Ovary (tissue), 9 donors: Measurements from ENCODE around the gene GRIK4. TPM values are rescaled to one million over a fixed set of nuclear protein-coding genes. Genes with fewer than 3 reads are reported as not detected.

Source experiments
- DNase-seq, 5 donors: peaks; one replicate each; pipeline ENCODE4 v3.0.0-alpha.2; 2019 to 2020
- H3K27ac ChIP-seq, 2 donors: fragments of 200-600 bp; one replicate each; pipeline versions ENCODE4 v1.5.1 to v1.8.0; 2019 to 2022
- H3K27me3 ChIP-seq: fragments of 200-600 bp; one replicate; pipeline ENCODE4 v1.8.0; 2022
- H3K36me3 ChIP-seq: fragments of 200-600 bp; sonication (generic); one replicate; pipeline ENCODE4 v1.5.1; 2019
- H3K4me1 ChIP-seq: one replicate; pipeline ENCODE4 v1.8.1; 2013; ENCODE audit warnings: mild to moderate bottlenecking, moderate library complexity; ENCODE audit not compliant: insufficient read depth
- H3K4me3 ChIP-seq: fragments of 200-600 bp; sonication (generic); one replicate; pipeline ENCODE4 v1.5.1; 2017
- H3K9me3 ChIP-seq, 2 donors: fragments of 200-600 bp in 1 of 2; sonication (generic) in 1 of 2; one replicate each; pipeline versions ENCODE4 v1.5.1 to v1.8.1; 2013 to 2019; ENCODE audit warnings: mild to moderate bottlenecking in 1 of 2, moderate library complexity in 1 of 2
- CTCF ChIP-seq, 3 donors: fragments of 450-650 bp in 2 of 3; fragments of 200-600 bp in 1 of 3; IDR thresholded peaks; one replicate each; pipeline versions ENCODE4 v1.5.1 to v1.8.0; 2016 to 2022; ENCODE audit warnings: antibody characterized with exemption in 3 of 3, mild to moderate bottlenecking in 1 of 3
- EP300 ChIP-seq: sonication (generic); formaldehyde crosslinking; IDR thresholded peaks from one replicate; pipeline ENCODE4 v1.6.1; 2017; ENCODE audit warnings: antibody characterized with exemption
- POLR2A ChIP-seq: fragments of 450-650 bp; IDR thresholded peaks from one replicate; pipeline ENCODE4 v1.6.1; 2017; ENCODE audit warnings: antibody characterized with exemption, mild to moderate bottlenecking, moderate library complexity
- WGBS, 3 donors: extraction: QIAGEN DNeasy Blood & Tissue Kit in 1 of 3; methylation state at CpG; one replicate each; pipeline versions ENCODE4 v1.1.5 to v1.1.7; 2013 to 2017; 5-methylcytosine and 5-hydroxymethylcytosine counted together
- intact Hi-C, 4 donors: fragments of 100-400 bp; cut with DNase I; formaldehyde crosslinking; loops; one replicate each; pipeline versions ENCODE4 v1.11.0 to v1.15.1; 2022 to 2023
- polyA plus RNA-seq, 2 donors: library from polyadenylated mRNA; stranded (reverse); fragments of 200-250 nt in 1 of 2; fragments of 350-450 nt in 1 of 2; fragmentation: Illumina TruSeq in 1 of 2; extraction: RNeasy Lipid Tissue Mini Kit (QIAGEN cat#74804) in 1 of 2; gene quantifications; one replicate each; pipeline ENCODE4 v1.2.3, GENCODE V29; 2013 to 2014
- total RNA-seq, 7 donors: library from RNA; depleted of rRNA in 2 of 7; stranded (reverse); fragments of >200 nt in 2 of 7; fragmentation: NEBNext Ultra II Directional in 3 of 7; extraction: Animal tissue kit (Norgen Biotek cat#: 25700) in 3 of 7; gene quantifications; one replicate each; pipeline versions ENCODE4 v1.1.0 to v1.2.4, GENCODE V29; 2016 to 2023
- donor health status: DM: no; HTN: no; CAD: no; lungs with moderate emphysema.
- donor health status: DM: no; HTN: no; CAD: no.
- donor health status: Bipolar disorder and iron deficiency.
- donor health status: DM: yes; HTN: yes; CAD: no.
- donor health status: DM: no; HTN: no; CAD: no.
- donor health status: DM: yes; HTN: yes; CAD: no.

The GRIK4 gene
- total and polyA plus RNA-seq, 9 donors = 1.3 to 13.4 (median 2.3) TPM

- no peak for TF ChIP-seq EP300
- no peak for TF ChIP-seq CTCF (IDR thresholded peaks at IDR 0.05)
- no peak for TF ChIP-seq POLR2A
- Histone ChIP-seq H3K4me3 (no peak overlapping the region), H3K27me3 (no peaks in the 10 kb centered on the region), H3K9me3 (no peaks in the 10 kb centered on the region), H3K4me1 (peaks cover 5% of the 10 kb centered on the region), H3K27ac (no peak overlapping the region), H3K36me3 (no peaks in the 10 kb centered on the region)
- 78 to 83% (median 83%) methylated on average over 6 of the region's 6 CpGs for WGBS, 3 donors
- DNase-seq = no peak
- intact Hi-C loops = no loop called here
Observed at GRCh38 chr11:120676991-120677390, 165.4 kb downstream of the GRIK4 start.

- 94 to 98% (median 98%) methylated on average over 5 of the region's 5 CpGs for WGBS, 3 donors
- intact Hi-C loops = loop anchor here in 3 of 4 donors (5.0 to 10.0 kb wide), 3 partner anchors 272 to 276 kb away; no protein-coding TSS in a partner anchor
- H3K27ac ChIP-seq = no peak overlapping the region
- H3K27me3 ChIP-seq = no peaks in the 10 kb centered on the region
- TF ChIP-seq POLR2A (no peak), CTCF (IDR thresholded peaks at IDR 0.05) (no peak), EP300 (no peak)
- peaks cover 2% of the 10 kb centered on the region for H3K4me1 ChIP-seq
- no peak for DNase-seq
- no peaks in the 10 kb centered on the region for H3K36me3 ChIP-seq
- no peak overlapping the region for H3K4me3 ChIP-seq
- no peaks in the 10 kb centered on the region for H3K9me3 ChIP-seq
Observed at GRCh38 chr11:120680322-120680721, 168.8 kb downstream of the GRIK4 start.

DNA sequence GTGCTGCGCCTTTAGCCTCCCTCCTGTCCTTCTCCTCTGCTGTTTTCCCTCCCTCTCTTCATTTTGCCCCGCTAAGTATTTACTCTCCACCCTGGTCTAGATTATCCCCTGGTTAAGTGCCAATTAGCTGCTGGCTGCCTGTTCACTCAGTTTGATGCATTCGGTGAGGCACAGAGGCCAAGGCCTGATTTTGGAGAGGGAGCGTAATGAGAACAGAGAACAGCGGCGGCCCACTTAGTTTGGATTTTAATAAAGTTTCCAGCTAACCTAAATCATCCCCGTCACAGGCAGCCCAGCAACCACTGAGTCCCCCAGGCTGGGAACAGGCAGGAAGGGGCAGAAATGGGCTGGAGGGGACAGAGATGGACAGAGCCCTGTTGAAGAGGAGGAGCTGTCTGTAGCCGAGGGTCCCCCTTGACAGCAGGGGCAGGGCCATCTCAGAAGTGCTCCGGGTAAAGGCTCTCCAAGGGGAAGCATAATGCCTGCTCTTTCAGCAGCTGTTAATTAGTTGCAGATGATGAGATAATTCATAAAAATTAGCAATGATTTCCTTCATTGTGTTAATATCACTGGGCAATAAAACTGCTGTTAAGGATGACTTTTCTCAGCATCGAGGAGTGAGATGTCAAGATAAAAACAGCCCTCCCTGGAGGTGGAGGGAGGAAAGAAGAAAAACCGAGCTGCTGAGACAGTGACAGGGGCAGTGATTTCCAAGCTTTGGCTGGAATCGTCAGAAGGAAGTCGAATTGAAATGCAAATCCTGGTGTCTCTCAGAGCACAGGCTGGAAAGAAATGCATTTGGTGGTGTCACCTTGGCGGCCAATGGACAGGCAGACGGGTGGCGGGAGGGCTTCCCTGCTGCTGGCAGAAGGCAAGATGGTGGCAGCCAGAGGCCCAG lies 170.1 kb downstream of the GRIK4 start:
- peaks cover 2% of the 10 kb centered on the region for H3K4me1 ChIP-seq
- H3K27me3 ChIP-seq = no peaks in the 10 kb centered on the region
- no peaks in the 10 kb centered on the region for H3K36me3 ChIP-seq
- intact Hi-C loops = loop anchor here in 3 of 4 donors (2.0 to 10.0 kb wide), 5 partner anchors 169 to 277 kb away; no protein-coding TSS in a partner anchor
- no peak overlapping the region for H3K27ac ChIP-seq
- no peak overlapping the region for H3K4me3 ChIP-seq
- no peak for TF ChIP-seq POLR2A
- no peak for TF ChIP-seq CTCF (IDR thresholded peaks at IDR 0.05)
- TF ChIP-seq EP300 = no peak
- WGBS, 3 donors = 61 to 73% (median 66%) methylated on average over 16 of the region's 16 CpGs
- no peak for DNase-seq
- H3K9me3 ChIP-seq = no peaks in the 10 kb centered on the region

- Histone ChIP-seq H3K27me3 (no peaks in the 10 kb centered on the region), H3K4me3 (no peak overlapping the region), H3K36me3 (no peaks in the 10 kb centered on the region), H3K9me3 (no peaks in the 10 kb centered on the region), H3K4me1 (peaks cover 2% of the 10 kb centered on the region), H3K27ac (no peak overlapping the region)
- WGBS, 3 donors = 63 to 84% (median 81%) methylated on average over 3 of the region's 3 CpGs
- intact Hi-C loops = loop anchor here in 3 of 4 donors (2.0 to 10.0 kb wide), 5 partner anchors 169 to 277 kb away; no protein-coding TSS in a partner anchor
- TF ChIP-seq CTCF (IDR thresholded peaks at IDR 0.05) = no peak
- no peak for TF ChIP-seq POLR2A
- no peak for TF ChIP-seq EP300
- DNase-seq = no peak
Observed at GRCh38 chr11:120682332-120682649, 170.7 kb downstream of the GRIK4 start.
